Endothelial cell of hepatic sinusoid (primary cell): ENCODE data around the gene LCTL.

Source experiments
- in situ Hi-C: cut with HindIII; loops from 2 replicates; pipeline ENCODE4 v1.10.0; 2017; ENCODE audit warnings: low sequenced_read_pairs

LCTL gene

DNA sequence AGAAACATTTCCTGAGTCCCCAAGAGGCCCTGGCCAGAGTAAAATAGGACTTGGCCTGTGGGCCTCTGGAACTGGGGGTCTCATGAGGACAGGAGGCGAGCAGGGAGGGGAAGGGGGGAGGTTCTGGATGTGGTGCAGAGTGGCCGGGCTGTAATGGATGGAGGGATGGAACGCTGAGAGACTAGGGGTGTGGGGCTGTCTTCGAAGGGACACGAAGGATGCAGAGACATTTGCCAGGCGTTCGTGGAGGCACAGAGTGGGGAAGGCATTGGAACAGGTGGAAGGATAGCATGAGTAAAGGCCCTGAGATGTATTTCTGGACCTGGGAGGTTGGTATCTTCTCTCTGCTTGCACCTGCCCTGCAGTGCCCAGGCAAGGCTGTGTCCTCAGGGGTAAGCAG is 2.1 kb upstream of the LCTL start:
- in situ Hi-C loops: no loop called here

DNA sequence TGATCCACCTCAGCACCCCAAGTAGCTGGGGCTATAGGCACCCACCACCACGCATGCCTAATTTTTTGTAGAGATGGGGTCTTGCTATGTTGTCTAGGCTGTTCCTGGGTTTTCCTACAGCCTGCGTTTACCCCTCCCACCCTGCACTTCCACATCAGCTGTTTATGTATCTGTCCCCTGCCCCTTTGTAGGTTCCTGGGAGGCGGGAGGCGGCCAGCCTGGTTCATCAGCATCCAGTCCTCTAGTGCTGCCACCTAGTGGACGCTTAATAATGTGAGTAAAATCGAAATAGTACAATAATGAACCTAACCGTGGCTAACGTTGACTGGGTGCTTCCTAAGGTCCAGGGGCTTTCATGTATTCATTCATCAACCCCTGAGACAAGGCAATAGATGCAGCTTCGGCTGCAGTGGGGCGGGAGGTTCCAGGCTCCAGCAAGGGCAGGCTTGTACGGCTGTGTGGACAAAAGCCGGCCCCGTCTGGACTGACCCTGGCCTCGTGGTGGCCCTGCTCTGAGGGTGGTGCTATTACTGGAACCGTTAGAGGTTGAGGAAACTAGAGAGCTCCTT is 1.2 kb upstream of the LCTL start:
- in situ Hi-C loops: no loop called here

DNA sequence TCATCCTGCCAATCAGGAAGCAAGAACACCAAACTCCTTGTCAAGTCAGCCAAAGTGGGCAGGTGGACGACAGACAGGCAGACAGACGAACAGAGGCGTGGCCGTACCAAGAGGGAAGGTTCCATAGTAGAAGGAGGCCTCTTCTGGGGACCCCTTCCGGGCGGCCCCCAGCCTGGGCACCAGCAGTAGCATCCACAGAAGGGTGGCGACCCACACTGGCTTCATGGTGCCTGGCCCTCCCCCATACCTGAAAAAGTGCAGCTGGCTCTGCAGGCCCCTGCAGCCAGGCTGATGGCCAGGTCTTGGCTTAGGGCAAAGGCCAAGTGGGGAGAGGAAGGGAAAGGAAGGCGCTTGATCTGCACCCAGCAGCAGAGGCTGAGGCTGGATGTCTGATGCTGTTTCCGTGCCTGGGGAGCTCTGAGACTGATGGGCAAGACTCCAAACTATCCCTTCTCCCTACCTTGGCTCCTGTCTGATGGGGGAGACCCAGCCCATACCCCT is 607 bp downstream of the LCTL start:
- in situ Hi-C loops: no loop called here

DNA sequence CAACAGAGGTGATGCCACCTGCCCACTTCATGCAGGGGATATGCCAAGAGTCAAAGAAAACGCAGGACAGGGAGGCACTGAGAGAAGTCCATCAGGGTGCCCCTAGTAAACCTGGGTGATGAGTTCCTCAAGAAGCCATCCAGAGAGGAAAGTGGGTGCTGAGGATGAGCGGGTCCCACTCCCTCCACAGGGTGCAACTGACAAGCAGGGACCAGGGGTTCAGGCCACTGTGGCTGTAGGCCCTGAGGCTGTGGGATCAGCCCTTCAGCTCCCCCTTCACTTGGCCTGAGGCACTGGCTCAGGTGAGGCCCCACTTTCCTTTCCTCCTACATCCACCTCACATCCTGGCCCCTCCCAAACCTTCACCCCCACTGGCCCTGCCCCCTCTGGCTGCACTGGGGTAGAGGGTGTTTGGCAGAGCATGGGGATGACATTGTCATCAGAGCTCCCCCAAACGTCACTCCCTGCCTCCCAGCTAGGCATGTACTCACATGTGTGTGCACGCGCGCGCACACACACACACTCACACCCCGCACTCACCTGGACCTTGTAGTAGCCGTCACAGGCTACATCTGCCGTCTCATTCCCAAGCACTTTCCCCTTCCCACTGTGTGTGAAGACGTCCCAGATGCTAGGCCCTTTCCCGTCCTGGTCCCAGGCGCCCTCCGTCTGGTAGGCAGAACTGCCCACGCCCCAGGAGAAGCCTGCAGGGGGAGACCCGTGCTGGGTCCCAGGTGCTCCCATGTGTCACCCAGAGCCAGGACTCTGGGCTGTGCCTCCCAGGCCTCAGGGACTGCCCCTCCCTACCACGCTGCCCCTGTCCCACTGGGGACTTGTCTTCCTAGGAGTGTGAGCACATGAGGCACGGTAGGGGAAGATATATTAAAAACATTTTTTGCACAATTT is 1.4 kb downstream of the LCTL start:
- in situ Hi-C loops: no loop called here

DNA sequence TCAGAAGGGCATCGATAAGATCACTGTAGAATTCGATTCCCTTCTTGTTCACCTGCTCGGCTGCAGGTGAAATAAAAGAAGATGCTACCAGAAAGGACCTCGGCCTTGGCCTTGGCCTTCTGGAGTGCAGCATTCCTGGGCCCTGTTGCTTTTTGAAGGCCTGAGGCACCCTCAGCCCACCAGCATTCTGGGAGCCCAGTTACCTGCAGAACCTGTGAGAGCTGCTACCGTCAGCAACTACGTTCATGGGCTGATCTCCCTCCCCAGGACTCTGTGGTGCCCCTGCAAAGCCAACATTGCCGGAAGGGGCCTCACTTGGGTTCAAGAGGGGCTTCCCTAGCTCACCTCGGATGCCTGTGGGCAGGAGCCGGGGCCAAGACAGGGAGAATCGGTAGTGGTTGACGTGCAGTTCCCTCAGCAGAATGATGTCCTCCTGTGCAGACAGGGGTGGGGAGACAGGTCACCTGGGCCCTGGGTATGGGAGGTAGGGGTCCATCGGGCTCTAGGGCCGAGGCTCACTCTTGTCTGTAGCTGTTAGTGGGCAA is 2.2 kb downstream of the LCTL start:
- in situ Hi-C loops: no loop called here

DNA sequence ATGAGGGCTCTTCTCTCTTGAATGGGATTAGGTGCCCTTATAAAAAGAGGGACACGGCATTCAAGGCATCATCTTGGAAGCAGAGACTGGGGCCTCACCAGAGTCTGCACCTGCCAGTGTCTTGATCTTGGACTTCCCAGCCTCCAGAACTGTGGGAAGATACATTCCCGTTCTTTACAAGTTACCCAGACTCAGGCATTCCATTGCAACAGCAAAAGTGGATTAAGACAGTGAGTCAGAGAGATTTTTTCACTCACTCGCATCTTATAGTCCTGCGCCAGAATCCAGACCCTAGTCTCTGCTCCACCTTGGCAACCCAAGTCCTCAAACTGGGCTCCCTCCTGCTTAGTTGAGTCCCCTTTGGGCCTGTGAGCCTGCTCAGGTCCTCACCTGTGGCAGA is 2.7 kb downstream of the LCTL start:
- in situ Hi-C loops: no loop called here

DNA sequence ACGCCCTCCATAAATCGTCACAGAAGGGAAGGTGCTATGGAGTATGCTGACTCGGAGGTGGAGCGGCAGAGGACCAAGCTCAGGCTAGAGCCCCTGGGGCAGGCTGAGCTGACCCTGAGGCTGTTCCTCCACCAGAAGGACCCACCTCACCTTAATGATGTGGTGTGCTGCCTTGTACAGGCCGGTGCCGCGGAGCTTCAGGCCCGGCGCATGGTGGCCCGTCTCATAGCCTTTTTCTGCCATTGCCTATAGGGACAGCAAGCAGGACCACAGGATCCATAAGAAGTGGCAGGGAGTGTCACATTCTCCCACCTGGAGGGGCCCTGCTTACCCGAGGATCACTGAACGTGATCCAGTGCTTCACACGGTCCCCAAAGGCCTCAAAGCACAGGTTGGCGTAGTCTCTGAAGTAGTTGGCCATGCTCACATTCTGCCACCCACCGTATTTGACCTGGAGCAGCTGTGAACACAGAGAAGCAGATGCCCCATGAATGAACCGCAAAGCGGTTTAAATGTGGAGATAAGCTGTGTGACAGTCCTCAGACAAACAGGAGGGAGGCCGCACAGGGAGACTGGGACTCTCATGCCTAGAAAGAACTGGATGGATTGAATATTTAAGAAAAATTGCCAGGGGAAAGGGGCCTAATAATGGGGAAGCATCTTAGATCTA is 4.8 kb downstream of the LCTL start:
- in situ Hi-C loops: no loop called here

DNA sequence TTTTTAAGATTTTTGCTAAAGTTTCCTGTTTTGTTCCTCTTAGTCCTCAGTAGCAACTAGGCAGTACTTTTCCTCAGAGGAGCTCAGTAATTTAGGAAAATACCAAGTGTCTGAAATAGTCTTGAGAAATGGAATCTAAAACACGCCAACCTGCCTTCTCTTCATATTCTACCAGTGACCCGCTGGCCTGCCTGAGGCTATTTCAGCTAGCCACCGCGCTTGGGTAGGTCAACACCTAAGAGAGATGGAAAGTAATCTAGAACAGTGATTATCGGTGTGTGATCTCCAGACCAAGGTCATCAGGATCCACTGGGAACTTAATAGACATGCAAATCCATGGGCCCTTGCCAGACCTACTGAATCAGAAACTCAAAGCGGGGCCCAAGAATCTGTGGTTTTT is 7.5 kb downstream of the LCTL start:
- in situ Hi-C loops: no loop called here

DNA sequence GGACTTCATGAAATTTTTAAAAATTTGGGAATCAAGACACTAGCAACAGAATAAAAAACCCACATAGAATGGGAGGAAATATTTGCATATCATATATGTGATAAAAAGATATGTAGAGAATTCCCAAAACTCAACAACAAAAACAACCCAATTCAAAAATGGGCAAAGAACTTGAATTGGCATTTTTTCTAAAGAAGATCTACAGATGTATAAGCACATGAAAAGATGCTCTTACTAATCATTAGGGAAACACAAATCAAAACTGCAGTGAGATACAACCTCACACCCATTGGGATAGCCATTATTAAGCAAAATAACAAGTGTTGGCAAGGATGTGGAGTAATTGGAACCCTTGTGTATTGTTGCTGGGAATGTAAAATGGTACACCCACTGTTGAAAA is 10.1 kb downstream of the LCTL start:
- in situ Hi-C loops: no loop called here

DNA sequence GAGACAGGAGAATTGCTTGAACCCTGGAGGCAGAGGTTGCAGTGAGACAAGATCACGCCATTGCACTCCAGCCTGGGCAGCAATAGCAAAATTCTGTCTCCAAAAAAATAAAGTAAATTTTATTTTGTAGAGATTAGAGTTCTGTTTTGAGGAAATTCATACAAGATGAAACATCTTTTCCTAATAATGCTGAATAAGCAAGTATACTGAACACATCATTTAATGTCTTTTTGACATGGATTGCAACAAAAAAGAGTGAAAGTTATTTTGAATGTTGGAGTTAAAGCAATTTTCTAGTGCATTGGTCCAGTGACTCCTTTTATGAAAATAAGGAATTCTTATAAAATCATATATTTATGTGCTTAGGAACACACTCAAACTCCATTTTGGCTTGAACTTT is 20.5 kb downstream of the LCTL start:
- in situ Hi-C loops: no loop called here

DNA sequence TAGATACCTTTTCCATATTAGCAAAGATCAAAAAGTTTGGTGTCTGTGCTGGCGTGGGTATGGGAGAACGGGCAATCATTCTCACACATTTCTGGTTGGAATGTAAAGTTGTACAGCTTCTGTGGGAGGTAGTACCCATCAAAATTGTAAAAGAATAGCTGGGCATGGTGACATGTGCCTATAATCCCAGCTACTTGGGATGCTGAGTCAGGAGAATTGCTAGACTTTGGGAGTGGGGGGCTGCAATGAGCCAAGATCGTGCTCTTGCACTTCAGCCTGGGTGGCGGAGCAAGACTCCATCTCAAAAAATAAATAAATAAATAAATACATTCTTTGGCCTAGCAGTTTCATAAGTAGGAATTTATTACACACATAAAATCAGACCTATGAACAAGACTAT is 22.9 kb downstream of the LCTL start:
- in situ Hi-C loops: no loop called here

DNA sequence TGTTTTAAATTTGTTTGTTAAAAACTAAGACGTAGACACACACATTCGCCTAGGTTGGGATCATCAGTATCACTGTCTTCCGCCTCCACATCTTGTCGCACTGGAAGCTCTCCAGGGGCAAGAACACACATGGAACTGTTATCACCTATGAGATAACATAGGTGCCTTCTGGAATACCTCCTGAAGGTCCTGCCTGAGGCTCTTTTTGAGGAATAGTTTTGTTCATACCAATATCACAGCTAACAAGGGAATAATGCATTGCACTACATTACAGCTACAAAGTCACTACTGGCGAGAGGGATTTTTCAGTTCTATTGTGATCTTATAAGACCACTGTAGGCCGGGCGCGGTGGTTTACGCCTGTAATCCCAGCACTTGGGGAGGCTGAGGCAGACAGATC is 30.7 kb downstream of the LCTL start:
- in situ Hi-C loops: no loop called here

DNA sequence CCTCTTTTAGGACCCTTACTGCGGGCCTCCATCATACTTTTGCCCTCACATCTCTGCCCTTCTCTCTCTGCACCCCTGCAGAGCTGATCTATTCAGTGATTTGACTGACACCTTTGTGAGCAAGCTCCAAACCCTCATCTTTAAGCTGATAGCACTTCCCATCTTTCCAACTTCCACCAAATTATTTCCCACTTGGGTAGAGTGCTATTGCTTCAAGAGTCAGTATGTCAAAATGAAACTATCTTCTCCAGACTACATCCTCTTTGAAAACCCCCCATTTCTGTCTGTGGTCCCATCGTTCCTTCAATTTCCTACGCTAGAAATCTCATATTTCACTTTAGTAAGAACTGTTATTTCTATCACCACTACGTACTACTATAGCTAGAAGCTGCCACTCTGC is 41.0 kb downstream of the LCTL start:
- in situ Hi-C loops: no loop called here

DNA sequence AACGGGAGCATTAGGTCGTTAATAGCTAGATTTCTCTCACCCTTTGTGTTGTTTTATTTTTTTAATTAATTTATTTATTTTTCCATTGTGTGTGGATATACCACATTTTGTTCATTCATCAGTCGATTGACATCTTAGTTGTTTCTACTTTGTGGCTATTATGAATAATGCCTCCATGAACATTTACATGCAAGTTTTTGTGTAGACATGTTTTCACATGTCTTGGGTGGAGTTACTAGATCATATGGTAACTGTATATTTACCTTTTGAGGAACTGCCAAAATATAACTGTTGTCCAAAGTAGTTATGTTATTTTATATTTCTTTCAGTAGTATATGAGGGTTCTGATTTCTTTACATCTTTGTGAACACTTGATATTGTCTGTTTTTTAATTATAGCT is 41.9 kb downstream of the LCTL start:
- in situ Hi-C loops: no loop called here

DNA sequence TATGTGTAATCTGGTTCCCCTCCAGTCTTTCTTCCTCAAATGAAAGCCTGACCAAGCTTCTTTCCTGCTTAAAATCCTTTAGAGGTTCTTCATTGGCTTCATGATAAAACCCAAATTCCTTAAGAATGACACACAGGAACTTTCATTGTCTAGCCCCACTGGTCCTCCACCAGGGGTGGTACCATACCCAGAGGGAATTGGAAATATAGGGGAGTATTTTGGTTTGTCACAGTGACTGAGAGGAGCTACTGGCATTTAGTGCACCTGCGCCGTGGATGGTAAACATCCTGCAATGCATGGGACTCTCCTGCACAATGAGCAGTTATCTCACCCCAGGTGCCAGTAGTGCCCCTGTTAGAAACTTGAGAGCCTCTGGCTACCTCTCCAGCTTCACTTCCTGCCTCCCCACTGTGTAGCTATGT is 49.9 kb downstream of the LCTL start:
- in situ Hi-C loops: no loop called here

DNA sequence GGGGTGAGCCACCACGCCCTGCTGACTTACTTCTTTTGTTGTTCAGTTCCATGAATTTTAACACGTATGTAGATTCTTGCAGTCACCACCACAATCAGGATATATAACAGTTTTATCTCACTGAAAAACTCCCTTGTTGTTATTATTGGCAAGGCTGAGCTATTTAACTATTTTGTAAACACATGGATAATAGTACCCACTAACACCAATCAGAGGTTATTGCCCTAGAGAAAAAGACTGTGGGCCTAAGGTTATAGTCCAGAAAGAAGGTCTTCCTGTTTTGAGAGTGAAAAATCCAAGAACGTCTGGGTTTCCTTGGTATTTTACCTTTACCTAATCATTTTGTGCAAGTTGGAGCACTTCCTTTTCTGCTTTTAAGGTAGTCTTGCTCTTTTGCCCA is 51.2 kb downstream of the LCTL start:
- in situ Hi-C loops: no loop called here

DNA sequence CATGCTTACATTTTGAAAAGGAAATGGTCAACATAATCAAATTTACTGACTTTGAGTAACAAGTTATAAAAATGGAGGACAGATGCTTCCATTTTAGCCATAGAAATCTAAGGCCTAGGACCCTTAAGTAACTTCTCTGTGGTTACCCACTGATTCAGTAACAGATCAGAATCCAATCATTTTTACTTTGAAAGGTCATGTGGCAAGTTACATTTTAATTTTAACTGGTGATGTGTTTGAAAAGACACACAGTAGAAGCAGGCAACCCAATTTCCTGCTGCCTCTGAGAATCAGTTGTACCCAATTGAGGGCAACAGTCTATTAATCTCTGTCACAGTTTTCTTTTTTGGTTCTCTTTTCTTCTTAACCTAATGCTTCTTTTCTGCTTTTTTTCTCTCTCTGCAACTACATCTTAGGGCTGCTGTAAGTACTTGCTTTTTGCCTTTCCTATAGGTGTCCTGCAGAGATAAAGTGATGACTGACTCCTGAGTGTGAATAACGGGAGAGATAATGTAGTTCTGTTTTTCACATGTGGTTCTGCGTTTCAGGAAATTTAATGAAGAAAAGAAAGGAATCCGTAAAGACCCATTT is 57.4 kb downstream of the LCTL start:
- in situ Hi-C loops: no loop called here

DNA sequence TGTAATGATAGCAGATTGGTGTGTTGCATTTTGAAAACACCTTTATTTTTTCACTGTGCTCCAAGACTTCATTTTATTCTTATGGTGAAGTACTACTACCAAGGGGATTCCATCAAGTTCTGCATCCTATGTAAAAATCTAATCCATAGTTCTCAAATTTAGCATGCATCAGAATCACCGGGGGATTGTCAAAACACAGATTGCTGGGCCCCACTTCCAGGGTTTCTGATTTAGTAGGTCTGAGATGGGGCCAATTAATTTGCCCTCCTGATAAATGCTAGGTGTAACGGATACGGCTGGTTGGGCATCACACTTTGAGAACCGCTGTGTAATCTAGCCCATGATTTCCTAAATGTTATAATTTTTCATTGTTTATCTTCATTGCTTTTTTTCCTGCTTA is 60.0 kb downstream of the LCTL start:
- in situ Hi-C loops: no loop called here

DNA sequence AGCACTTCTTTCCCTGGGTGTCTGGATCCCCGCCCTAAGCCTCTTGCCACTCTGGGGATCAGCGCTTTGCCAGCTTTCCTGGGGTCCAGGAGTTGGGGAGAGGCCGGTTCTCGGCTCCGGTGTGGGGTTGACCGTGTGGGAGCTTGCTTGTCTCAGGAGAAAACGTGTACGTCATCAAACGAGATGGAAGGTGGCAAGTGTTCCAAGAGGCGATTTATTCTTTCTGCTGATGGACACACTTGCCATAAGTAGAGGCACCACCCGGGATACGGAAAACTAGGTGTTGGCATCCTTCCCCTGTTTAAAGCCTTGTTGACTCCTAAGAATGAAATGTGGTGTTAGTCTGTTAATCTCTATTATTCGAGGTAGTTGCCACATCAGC is 60.4 kb downstream of the LCTL start:
- in situ Hi-C loops: no loop called here

DNA sequence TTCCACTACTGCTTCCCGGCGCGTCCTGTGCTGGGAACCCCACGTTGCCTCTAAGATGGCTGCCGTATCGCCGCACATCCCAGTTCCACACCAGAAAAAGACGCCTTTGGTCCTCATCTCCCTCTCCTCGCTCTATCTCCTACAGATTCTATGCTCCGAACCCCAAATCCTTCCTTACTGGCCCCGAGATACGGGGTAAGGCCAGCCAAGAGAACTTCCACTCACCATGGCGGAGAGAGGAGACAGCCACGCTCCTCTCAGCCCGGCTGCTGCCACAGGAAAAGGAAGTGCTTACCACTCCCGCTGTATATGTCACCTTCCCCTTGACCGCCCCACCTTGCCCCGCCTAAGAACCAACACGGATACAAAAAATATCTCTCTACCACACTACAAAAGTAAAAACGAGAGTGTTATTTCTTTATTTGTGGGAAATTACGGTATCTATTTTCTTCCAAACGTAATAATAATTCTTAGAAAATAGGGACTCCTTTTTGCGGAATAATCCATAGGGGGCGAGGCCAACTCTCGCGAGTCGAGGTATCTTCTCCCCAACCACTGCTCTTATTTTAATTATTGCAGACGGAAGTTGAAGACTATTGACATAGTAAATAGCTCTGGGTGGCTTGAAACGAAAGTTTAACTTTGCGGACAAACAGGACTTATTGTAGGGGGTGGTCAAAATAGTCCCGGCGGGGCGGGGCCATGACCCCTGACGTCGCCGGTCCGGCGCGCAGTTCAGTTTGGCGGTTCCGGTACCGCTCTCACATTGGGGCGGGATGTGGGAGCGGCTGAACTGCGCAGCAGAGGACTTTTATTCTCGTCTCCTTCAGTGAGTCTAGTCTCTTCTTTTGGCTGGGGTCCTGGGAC is 61.0 kb downstream of the LCTL start, which contains the start of the genes RPL4 and ZWILCH:
Gene RPL4, minus strand, starts transcription at position 293 of the 867 bp plus-strand sequence. Its CDS starts 65 bp downstream, at position 228.
Gene ZWILCH, plus strand, starts transcription at position 764 of the 867 bp plus-strand sequence. Its CDS starts 13 bp downstream, at position 777.
- in situ Hi-C loops: loop anchor here (5.0 kb wide), 1 partner anchor 92 kb away; no protein-coding TSS in a partner anchor
